Sigmoid colon (tissue), 7 donors: ENCODE measurements around the gene MRPL18. TPM values are rescaled to one million over a fixed set of nuclear protein-coding genes. Genes with fewer than 3 reads are reported as not detected.

Source experiments
- DNase-seq: peaks from one replicate; pipeline ENCODE4 v3.0.0-alpha.2; 2019
- H3K27ac ChIP-seq, 4 donors: fragments of 200-600 bp; sonication (generic); one replicate each; pipeline ENCODE4 v1.5.1; 2016 to 2019; ENCODE audit warnings: mild to moderate bottlenecking in 1 of 4
- H3K27me3 ChIP-seq, 3 donors: fragments of 200-600 bp; sonication (generic); one replicate each; pipeline ENCODE4 v1.5.1; 2019; ENCODE audit warnings: mild to moderate bottlenecking in 1 of 3
- H3K36me3 ChIP-seq, 4 donors: fragments of 200-600 bp; sonication (generic); one replicate each; pipeline ENCODE4 v1.5.1; 2016 to 2019
- H3K4me1 ChIP-seq, 4 donors: fragments of 200-600 bp; sonication (generic); one replicate each; pipeline ENCODE4 v1.5.1; 2017 to 2019
- H3K4me3 ChIP-seq, 4 donors: fragments of 200-600 bp; sonication (generic); one replicate each; pipeline ENCODE4 v1.5.1; 2017 to 2019; ENCODE audit warnings: mild to moderate bottlenecking in 2 of 4, moderate library complexity in 1 of 4
- H3K9me3 ChIP-seq, 4 donors: fragments of 200-600 bp in 3 of 4; sonication (generic) in 3 of 4; one replicate each; pipeline versions ENCODE4 v1.5.1 to v1.6.1; 2013 to 2019
- CTCF ChIP-seq, 4 experiments: fragments of 450-650 bp in 3 of 4; fragments of 200-600 bp in 1 of 4; IDR thresholded peaks; one replicate each; pipeline ENCODE4 v1.5.1; 2016 to 2019; ENCODE audit warnings: antibody characterized with exemption in 4 of 4, mild to moderate bottlenecking in 3 of 4, moderate library complexity in 2 of 4
- EP300 ChIP-seq, 4 donors: sonication (generic); formaldehyde crosslinking; IDR thresholded peaks; one replicate each; pipeline ENCODE4 v1.6.1; 2017; ENCODE audit warnings: antibody characterized with exemption in 4 of 4
- POLR2A ChIP-seq, 2 donors: fragments of 450-650 bp; IDR thresholded peaks; one replicate each; pipeline ENCODE4 v1.6.1; 2016; ENCODE audit warnings: antibody characterized with exemption in 2 of 2, mild to moderate bottlenecking in 2 of 2, moderate library complexity in 2 of 2
- POLR2AphosphoS5 ChIP-seq, 4 donors: sonication (generic); formaldehyde crosslinking; IDR thresholded peaks; one replicate each; pipeline ENCODE4 v1.6.1; 2017; ENCODE audit warnings: antibody characterized with exemption in 4 of 4
- WGBS, 2 donors: extraction: QIAGEN DNeasy Blood & Tissue Kit; methylation state at CpG; one replicate each; pipeline ENCODE4 v1.1.7; 2013; 5-methylcytosine and 5-hydroxymethylcytosine counted together
- intact Hi-C: fragments of 100-400 bp; cut with DNase I; formaldehyde crosslinking; loops from one replicate; pipeline ENCODE4 v1.15.1; 2023
- polyA plus RNA-seq, 3 donors: library from polyadenylated mRNA; stranded (reverse); fragments of 200-250 nt; gene quantifications; one replicate each; pipeline ENCODE4 v1.2.3, GENCODE V29; 2013
- total RNA-seq, 4 donors: library from RNA; depleted of rRNA; stranded (reverse); fragments of >200 nt; gene quantifications; one replicate each; pipeline ENCODE4 v1.1.0, GENCODE V29; 2016
- donor health status: healthy with polysubstance abuse.
- donor health status: Bipolar disorder and iron deficiency.
- donor health status: healthy.

The MRPL18 gene
- total and polyA plus RNA-seq, 7 donors = 61.6 to 115 (median 92.0) TPM

DNA sequence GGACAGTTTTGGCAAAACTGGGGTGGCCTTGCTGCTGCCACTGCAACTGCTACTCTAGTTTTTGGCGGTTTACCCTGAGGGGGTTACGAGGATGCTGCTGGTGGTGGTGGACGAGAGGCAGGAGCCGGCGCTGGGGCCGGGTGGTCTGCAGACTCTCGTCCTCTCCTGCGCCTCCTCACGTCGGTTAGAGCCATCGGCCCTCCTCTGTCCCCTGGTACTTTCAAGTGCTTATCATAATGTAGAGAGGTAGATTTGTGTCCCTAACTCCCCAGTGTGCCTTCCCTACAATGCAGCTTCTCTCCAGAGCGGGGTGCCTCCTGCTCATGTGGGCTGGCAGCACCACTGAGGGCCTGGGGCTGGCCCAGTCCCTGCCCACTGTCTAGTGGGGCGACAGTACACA is 35.7 kb downstream of the MRPL18 start:
- Histone ChIP-seq H3K9me3 (no peaks in the 10 kb centered on the region), H3K4me3 (no peak overlapping the region), H3K36me3 (no peaks in the 10 kb centered on the region), H3K27ac (no peak overlapping the region), H3K27me3 (no peaks in the 10 kb centered on the region), H3K4me1 (no peaks in the 10 kb centered on the region)
- 95 to 96% methylated on average over 13 of the region's 13 CpGs for WGBS, 2 donors
- TF ChIP-seq EP300 (IDR thresholded peaks at IDR 0.05) (no peak), POLR2AphosphoS5 (IDR thresholded peaks at IDR 0.05) (no peak), POLR2A (IDR thresholded peaks at IDR 0.05) (no peak), CTCF (IDR thresholded peaks at IDR 0.05) (no peak)
- DNase-seq = no peak
- intact Hi-C loops = no loop called here

GRCh38 chr6:159826968-159827647 is 36.8 kb downstream of the MRPL18 start:
- Histone ChIP-seq H3K36me3 (no peaks in the 10 kb centered on the region), H3K4me1 (no peaks in the 10 kb centered on the region), H3K27ac (no peak overlapping the region), H3K9me3 (no peaks in the 10 kb centered on the region), H3K27me3 (no peaks in the 10 kb centered on the region), H3K4me3 (no peak overlapping the region)
- intact Hi-C loops = no loop called here
- TF ChIP-seq EP300 (IDR thresholded peaks at IDR 0.05) (no peak), POLR2AphosphoS5 (IDR thresholded peaks at IDR 0.05) (no peak), CTCF (IDR thresholded peaks at IDR 0.05) (no peak), POLR2A (IDR thresholded peaks at IDR 0.05) (no peak)
- WGBS, 2 donors = 87 to 88% methylated on average over 16 of the region's 16 CpGs
- DNase-seq = no peak

- no peaks in the 10 kb centered on the region for H3K9me3 ChIP-seq
- H3K27ac ChIP-seq = no peak overlapping the region
- no peak overlapping the region for H3K4me3 ChIP-seq
- H3K27me3 ChIP-seq = no peaks in the 10 kb centered on the region
- DNase-seq = no peak
- H3K36me3 ChIP-seq = no peaks in the 10 kb centered on the region
- no peaks in the 10 kb centered on the region for H3K4me1 ChIP-seq
- intact Hi-C loops = no loop called here
- TF ChIP-seq POLR2A (IDR thresholded peaks at IDR 0.05) (no peak), EP300 (IDR thresholded peaks at IDR 0.05) (no peak), POLR2AphosphoS5 (IDR thresholded peaks at IDR 0.05) (no peak), CTCF (IDR thresholded peaks at IDR 0.05) (no peak)
- 48 to 63% methylated on average over 7 of the region's 7 CpGs for WGBS, 2 donors
Observed at GRCh38 chr6:159828074-159828473, 37.8 kb downstream of the MRPL18 start.

- no peak overlapping the region for H3K27ac ChIP-seq
Observed at GRCh38 chr6:159829526-159829925, 39.3 kb downstream of the MRPL18 start.

GRCh38 chr6:159830501-159831372 is 40.5 kb downstream of the MRPL18 start:
- no peak for DNase-seq
- Histone ChIP-seq H3K4me3 (no peak overlapping the region), H3K36me3 (no peaks in the 10 kb centered on the region), H3K27me3 (peaks cover 0 to 7% (median 0%) of the 10 kb centered on the region in 3 donors), H3K4me1 (no peaks in the 10 kb centered on the region), H3K27ac (no peak overlapping the region), H3K9me3 (no peaks in the 10 kb centered on the region)
- WGBS, 2 donors = 68 to 73% methylated on average over 11 of the region's 11 CpGs
- intact Hi-C loops = no loop called here
- TF ChIP-seq POLR2AphosphoS5 (IDR thresholded peaks at IDR 0.05) (no peak), POLR2A (IDR thresholded peaks at IDR 0.05) (no peak), CTCF (IDR thresholded peaks at IDR 0.05) (no peak), EP300 (IDR thresholded peaks at IDR 0.05) (no peak)

More at GRCh38 chr6:159829526-159829925, 39.3 kb downstream of the MRPL18 start:
- intact Hi-C loops = no loop called here
- H3K36me3 ChIP-seq = no peaks in the 10 kb centered on the region
- no peaks in the 10 kb centered on the region for H3K4me1 ChIP-seq
- H3K4me3 ChIP-seq = no peak overlapping the region
- no peak for DNase-seq
- H3K9me3 ChIP-seq = no peaks in the 10 kb centered on the region
- no peak for TF ChIP-seq EP300 (IDR thresholded peaks at IDR 0.05)
- WGBS, 2 donors = 48 to 78% methylated on average over 4 of the region's 4 CpGs
- H3K27me3 ChIP-seq = no peaks in the 10 kb centered on the region
